Transverse colon (tissue), 4 donors: ENCODE data around the gene MICAL1.

Experiments used
- POLR2A ChIP-seq: fragments of 450-650 bp; IDR thresholded peaks from one replicate; pipeline ENCODE4 v1.6.1; 2016; ENCODE audit warnings: antibody characterized with exemption, mild to moderate bottlenecking, moderate library complexity
- POLR2AphosphoS5 ChIP-seq, 3 donors: sonication (generic); formaldehyde crosslinking; IDR thresholded peaks; one replicate each; pipeline ENCODE4 v1.6.1; 2016; ENCODE audit warnings: antibody characterized with exemption in 3 of 3
- TF ChIP-seq, protein P1 (sequence below), 5 experiments: fragments of 200-600 bp in 3 of 5; fragments of 450-650 bp in 2 of 5; sonication (generic) in 3 of 5; IDR thresholded peaks; 1 replicate in 2 of 5; 2 replicates in 3 of 5; pipeline ENCODE4 v1.5.1; 2016 to 2017; ENCODE audit warnings: antibody characterized with exemption in 5 of 5, inconsistent platforms in 3 of 5, mild to moderate bottlenecking in 2 of 5, moderate library complexity in 1 of 5

GRCh38 chr6:109458774-109459531, 3.4 kb upstream of the MICAL1 start:
- TF ChIP-seq, protein P1, sequence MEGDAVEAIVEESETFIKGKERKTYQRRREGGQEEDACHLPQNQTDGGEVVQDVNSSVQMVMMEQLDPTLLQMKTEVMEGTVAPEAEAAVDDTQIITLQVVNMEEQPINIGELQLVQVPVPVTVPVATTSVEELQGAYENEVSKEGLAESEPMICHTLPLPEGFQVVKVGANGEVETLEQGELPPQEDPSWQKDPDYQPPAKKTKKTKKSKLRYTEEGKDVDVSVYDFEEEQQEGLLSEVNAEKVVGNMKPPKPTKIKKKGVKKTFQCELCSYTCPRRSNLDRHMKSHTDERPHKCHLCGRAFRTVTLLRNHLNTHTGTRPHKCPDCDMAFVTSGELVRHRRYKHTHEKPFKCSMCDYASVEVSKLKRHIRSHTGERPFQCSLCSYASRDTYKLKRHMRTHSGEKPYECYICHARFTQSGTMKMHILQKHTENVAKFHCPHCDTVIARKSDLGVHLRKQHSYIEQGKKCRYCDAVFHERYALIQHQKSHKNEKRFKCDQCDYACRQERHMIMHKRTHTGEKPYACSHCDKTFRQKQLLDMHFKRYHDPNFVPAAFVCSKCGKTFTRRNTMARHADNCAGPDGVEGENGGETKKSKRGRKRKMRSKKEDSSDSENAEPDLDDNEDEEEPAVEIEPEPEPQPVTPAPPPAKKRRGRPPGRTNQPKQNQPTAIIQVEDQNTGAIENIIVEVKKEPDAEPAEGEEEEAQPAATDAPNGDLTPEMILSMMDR (IDR thresholded peaks at IDR 0.05) = no peak
- no peak for TF ChIP-seq POLR2AphosphoS5 (IDR thresholded peaks at IDR 0.05)
- TF ChIP-seq POLR2A = no peak
